T-helper 2 cell treated with Interferon-gamma antibody and Interleukin-4, amounts not matched to agents 5 μg/mL and 100 μg/mL, for 36 hours (primary cell): ENCODE measurements around the gene FAM240A.

Source experiments
- DNase-seq: peaks from one replicate; pipeline ENCODE4 v3.0.0; 2021; ENCODE audit warnings: low spot score
- H3K27ac Mint-ChIP-seq: one replicate; pipeline ENCODE4 v1.8.0; 2021; ENCODE audit warnings: mild to moderate bottlenecking, mixed read lengths
- H3K27me3 Mint-ChIP-seq: one replicate; pipeline ENCODE4 v1.8.0; 2021; ENCODE audit warnings: low read depth, mixed read lengths
- H3K36me3 Mint-ChIP-seq: one replicate; pipeline ENCODE4 v1.8.0; 2021; ENCODE audit warnings: low read depth, mixed read lengths
- H3K4me1 Mint-ChIP-seq: one replicate; pipeline ENCODE4 v1.8.0; 2021; ENCODE audit warnings: low read depth, mixed read lengths
- H3K4me3 Mint-ChIP-seq: one replicate; pipeline ENCODE4 v1.8.0; 2022; ENCODE audit warnings: mild to moderate bottlenecking, moderate library complexity, mixed read lengths
- H3K9me3 Mint-ChIP-seq: one replicate; pipeline ENCODE4 v1.8.0; 2021; ENCODE audit warnings: mixed read lengths

FAM240A gene

GRCh38 chr3:46656778-46657556 is 44.6 kb downstream of the FAM240A start:
- no peak overlapping the region for H3K4me3 Mint-ChIP-seq
- peaks cover 6% of the 10 kb centered on the region for H3K9me3 Mint-ChIP-seq
- H3K27ac Mint-ChIP-seq, result no peak overlapping the region
- no peak for DNase-seq
- H3K27me3 Mint-ChIP-seq, result peaks cover 7% of the 10 kb centered on the region
- no peaks in the 10 kb centered on the region for H3K36me3 Mint-ChIP-seq
- H3K4me1 Mint-ChIP-seq, result peaks cover 2% of the 10 kb centered on the region

- DNase-seq, result no peak
- Mint-ChIP-seq H3K36me3 (no peaks in the 10 kb centered on the region), H3K27ac (no peak overlapping the region), H3K9me3 (no peaks in the 10 kb centered on the region), H3K4me3 (no peak overlapping the region), H3K27me3 (peaks cover 6% of the 10 kb centered on the region), H3K4me1 (peaks cover 2% of the 10 kb centered on the region)
Observed at GRCh38 chr3:46659285-46659684, 47.0 kb downstream of the FAM240A start.

- peaks cover 3% of the 10 kb centered on the region for H3K27me3 Mint-ChIP-seq
- no peak for DNase-seq
- H3K4me1 Mint-ChIP-seq, result peaks cover 2% of the 10 kb centered on the region
- H3K36me3 Mint-ChIP-seq, result no peaks in the 10 kb centered on the region
- H3K9me3 Mint-ChIP-seq, result no peaks in the 10 kb centered on the region
- no peak overlapping the region for H3K4me3 Mint-ChIP-seq
- no peak overlapping the region for H3K27ac Mint-ChIP-seq
Observed at GRCh38 chr3:46660003-46660402, 47.7 kb downstream of the FAM240A start.

GRCh38 chr3:46660543-46661523 is 48.5 kb downstream of the FAM240A start:
- Mint-ChIP-seq H3K27ac (no peak overlapping the region), H3K36me3 (no peaks in the 10 kb centered on the region), H3K4me1 (peaks cover 2% of the 10 kb centered on the region), H3K27me3 (peaks cover 3% of the 10 kb centered on the region), H3K4me3 (no peak overlapping the region), H3K9me3 (no peaks in the 10 kb centered on the region)
- DNase-seq, result no peak

- no peak for DNase-seq
- Mint-ChIP-seq H3K36me3 (no peaks in the 10 kb centered on the region), H3K4me3 (no peak overlapping the region), H3K9me3 (no peaks in the 10 kb centered on the region), H3K4me1 (peaks cover 2% of the 10 kb centered on the region), H3K27ac (no peak overlapping the region), H3K27me3 (peaks cover 3% of the 10 kb centered on the region)
Observed at GRCh38 chr3:46661776-46662766, 49.7 kb downstream of the FAM240A start.

GRCh38 chr3:46662771-46663551 is 50.6 kb downstream of the FAM240A start:
- Mint-ChIP-seq H3K27me3 (peaks cover 3% of the 10 kb centered on the region), H3K27ac (no peak overlapping the region), H3K9me3 (no peaks in the 10 kb centered on the region), H3K4me1 (no peaks in the 10 kb centered on the region), H3K4me3 (no peak overlapping the region), H3K36me3 (no peaks in the 10 kb centered on the region)
- no peak for DNase-seq

GRCh38 chr3:46663591-46664135 is 51.3 kb downstream of the FAM240A start:
- no peak for DNase-seq
- H3K27me3 Mint-ChIP-seq, result peaks cover 3% of the 10 kb centered on the region
- H3K27ac Mint-ChIP-seq, result no peak overlapping the region

GRCh38 chr3:46664188-46664970 is 52.1 kb downstream of the FAM240A start:
- Mint-ChIP-seq H3K27ac (no peak overlapping the region), H3K27me3 (peaks cover 3% of the 10 kb centered on the region), H3K4me3 (no peak overlapping the region), H3K4me1 (no peaks in the 10 kb centered on the region), H3K36me3 (no peaks in the 10 kb centered on the region), H3K9me3 (no peaks in the 10 kb centered on the region)
- no peak for DNase-seq

More at GRCh38 chr3:46663591-46664135, 51.3 kb downstream of the FAM240A start:
- Mint-ChIP-seq H3K4me3 (no peak overlapping the region), H3K4me1 (no peaks in the 10 kb centered on the region), H3K9me3 (no peaks in the 10 kb centered on the region), H3K36me3 (no peaks in the 10 kb centered on the region)

GRCh38 chr3:46664971-46665762 is 52.8 kb downstream of the FAM240A start:
- no peaks in the 10 kb centered on the region for H3K9me3 Mint-ChIP-seq
- H3K4me1 Mint-ChIP-seq, result no peaks in the 10 kb centered on the region
- H3K27ac Mint-ChIP-seq, result no peak overlapping the region
- no peaks in the 10 kb centered on the region for H3K36me3 Mint-ChIP-seq
- no peak overlapping the region for H3K4me3 Mint-ChIP-seq
- no peak for DNase-seq
- H3K27me3 Mint-ChIP-seq, result no peaks in the 10 kb centered on the region

GRCh38 chr3:46665763-46666452 is 53.6 kb downstream of the FAM240A start:
- Mint-ChIP-seq H3K36me3 (no peaks in the 10 kb centered on the region), H3K4me1 (no peaks in the 10 kb centered on the region), H3K9me3 (no peaks in the 10 kb centered on the region), H3K27me3 (no peaks in the 10 kb centered on the region), H3K27ac (no peak overlapping the region), H3K4me3 (no peak overlapping the region)
- DNase-seq, result no peak

- Mint-ChIP-seq H3K36me3 (no peaks in the 10 kb centered on the region), H3K27me3 (no peaks in the 10 kb centered on the region), H3K4me3 (no peak overlapping the region), H3K4me1 (no peaks in the 10 kb centered on the region), H3K9me3 (no peaks in the 10 kb centered on the region), H3K27ac (no peak overlapping the region)
- DNase-seq, result no peak
Observed at GRCh38 chr3:46666453-46666845, 54.1 kb downstream of the FAM240A start.
